Skeletal muscle tissue (tissue), 4 donors: ENCODE results near the gene SCRN2. TPM values are rescaled to one million over a fixed set of nuclear protein-coding genes. Genes with fewer than 3 reads are reported as not detected.

Experiments used
- H3K27ac ChIP-seq: one replicate; pipeline ENCODE4 v1.7.0; 2013; ENCODE audit warnings: mild to moderate bottlenecking, low read depth, low read length, inconsistent platforms
- H3K27me3 ChIP-seq, 3 donors: one replicate each; pipeline ENCODE4 v1.7.0; 2013; ENCODE audit warnings: low read length in 3 of 3; ENCODE audit not compliant: control insufficient read depth in 3 of 3, insufficient read depth in 3 of 3
- H3K36me3 ChIP-seq, 3 donors: one replicate each; pipeline ENCODE4 v1.7.0; 2013; ENCODE audit warnings: low read length in 3 of 3; ENCODE audit not compliant: control insufficient read depth in 3 of 3, insufficient read depth in 3 of 3
- H3K4me1 ChIP-seq, 3 donors: one replicate each; pipeline ENCODE4 v1.7.0; 2013; ENCODE audit warnings: low read length in 3 of 3, mild to moderate bottlenecking in 3 of 3; ENCODE audit not compliant: control insufficient read depth in 3 of 3, insufficient read depth in 3 of 3
- H3K4me3 ChIP-seq, 3 donors: one replicate each; pipeline ENCODE4 v1.7.0; 2013; ENCODE audit warnings: low read length in 3 of 3
- H3K9ac ChIP-seq, 3 donors: one replicate each; pipeline ENCODE4 v1.7.0; 2013; ENCODE audit warnings: low read length in 3 of 3, mild to moderate bottlenecking in 3 of 3, moderate library complexity in 2 of 3, low read depth in 1 of 3
- H3K9me3 ChIP-seq, 3 donors: one replicate each; pipeline ENCODE4 v1.7.0; 2013; ENCODE audit warnings: low read length in 3 of 3; ENCODE audit not compliant: control insufficient read depth in 3 of 3
- total RNA-seq: library from RNA; depleted of rRNA; stranded (reverse); fragments of >200 nt; gene quantifications from one replicate; pipeline ENCODE4 v1.2.3, GENCODE V29; 2014
- donor health status: Osteomylitis.

The SCRN2 gene
- total RNA-seq, 1 donor from 2014 or later: 29.2 TPM

DNA sequence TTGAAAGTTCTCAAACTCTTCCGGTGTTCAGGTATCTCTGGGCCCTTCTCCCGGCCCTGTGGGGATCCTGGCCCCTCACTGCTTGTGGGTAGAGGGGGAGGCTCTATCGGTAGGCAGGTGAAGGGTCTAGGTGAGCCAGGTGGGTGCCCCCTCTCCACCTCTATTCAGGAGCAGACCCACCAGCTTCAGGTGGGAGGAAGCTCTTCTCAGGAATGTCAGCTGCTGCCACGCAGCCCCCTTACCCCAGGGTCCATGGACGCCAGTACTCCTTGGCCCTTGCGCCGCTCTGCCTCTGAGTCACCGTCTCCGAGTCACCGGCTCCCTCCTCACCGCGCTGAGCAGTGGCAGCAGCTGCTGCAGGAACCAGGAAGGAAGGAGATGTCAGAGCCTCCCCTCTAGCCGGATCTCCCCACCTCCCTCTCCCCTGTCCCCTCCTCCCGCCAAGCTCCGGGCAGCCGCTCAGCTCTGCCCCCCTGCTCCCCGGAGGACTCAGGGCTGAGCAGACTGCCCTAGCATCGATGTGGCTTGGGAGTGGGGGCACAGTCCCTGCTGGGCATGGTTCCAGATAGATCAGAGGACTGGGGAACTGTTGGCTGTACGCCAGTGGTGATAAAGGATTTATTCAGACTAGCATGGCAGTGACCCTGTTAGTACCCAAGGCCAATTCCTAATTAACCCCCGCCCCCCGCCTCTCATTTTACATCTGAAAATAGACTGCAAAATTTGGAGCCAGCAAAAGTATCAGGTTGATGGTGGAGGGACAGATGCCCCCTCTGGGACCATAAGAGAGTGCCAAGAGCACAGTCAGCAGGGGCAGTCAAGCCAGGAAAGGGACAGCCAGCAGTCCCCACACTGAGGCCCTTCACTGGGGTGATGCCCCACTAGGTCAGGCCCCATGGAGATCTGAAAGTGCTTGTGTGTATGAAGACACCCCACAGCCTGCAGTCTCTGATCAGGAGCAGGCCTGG, 19.4 kb downstream of the SCRN2 start, which contains the start of gene OSBPL7:
Gene OSBPL7, minus strand, starts transcription at position 371 of the 968 bp plus-strand sequence. CDS start 1,516 bp downstream, outside the sequence.
- H3K9ac ChIP-seq: peak within 1 kb of the TSS; percentile 81 to 97 (median 88)
- no peaks in the 10 kb centered on the region for H3K27me3 ChIP-seq
- no peaks in the 10 kb centered on the region for H3K9me3 ChIP-seq
- peaks cover 27 to 53% (median 31%) of the 10 kb centered on the region in 3 donors for H3K4me1 ChIP-seq
- H3K36me3 ChIP-seq: peaks cover 44 to 57% (median 54%) of the 10 kb centered on the region in 3 donors
- H3K27ac ChIP-seq: peak within 1 kb of the TSS; percentile 89
- peak within 1 kb of the TSS; percentile 89 to 90 (median 90) for H3K4me3 ChIP-seq

DNA sequence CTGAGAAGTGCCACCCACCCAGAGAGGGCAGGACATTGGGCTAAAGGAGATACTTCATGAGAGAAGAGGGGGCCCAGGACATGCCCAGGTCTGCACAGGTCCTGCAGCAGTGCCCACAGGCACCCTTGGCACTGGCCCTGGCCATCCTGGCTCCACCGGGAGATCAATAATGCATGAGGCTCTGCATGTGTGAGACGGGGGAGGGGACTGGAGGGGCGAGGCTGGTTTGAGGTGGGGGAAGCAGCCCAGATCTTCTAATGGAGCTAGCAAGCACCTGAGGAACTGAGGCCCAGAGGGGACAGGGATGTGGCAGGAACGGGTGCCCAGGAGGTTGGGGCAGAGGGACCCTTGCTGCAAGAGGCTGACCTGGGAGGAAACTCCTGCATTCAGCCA, 20.0 kb downstream of the SCRN2 start:
- H3K9ac ChIP-seq: peak overlapping the region; percentile 81 to 97 (median 88)
- peaks cover 27 to 53% (median 31%) of the 10 kb centered on the region in 3 donors for H3K4me1 ChIP-seq
- peak overlapping the region; percentile 89 to 90 (median 90) for H3K4me3 ChIP-seq
- H3K27me3 ChIP-seq: no peaks in the 10 kb centered on the region
- H3K36me3 ChIP-seq: peaks cover 44 to 57% (median 54%) of the 10 kb centered on the region in 3 donors
- H3K9me3 ChIP-seq: no peaks in the 10 kb centered on the region
- peak overlapping the region; percentile 89 for H3K27ac ChIP-seq

DNA sequence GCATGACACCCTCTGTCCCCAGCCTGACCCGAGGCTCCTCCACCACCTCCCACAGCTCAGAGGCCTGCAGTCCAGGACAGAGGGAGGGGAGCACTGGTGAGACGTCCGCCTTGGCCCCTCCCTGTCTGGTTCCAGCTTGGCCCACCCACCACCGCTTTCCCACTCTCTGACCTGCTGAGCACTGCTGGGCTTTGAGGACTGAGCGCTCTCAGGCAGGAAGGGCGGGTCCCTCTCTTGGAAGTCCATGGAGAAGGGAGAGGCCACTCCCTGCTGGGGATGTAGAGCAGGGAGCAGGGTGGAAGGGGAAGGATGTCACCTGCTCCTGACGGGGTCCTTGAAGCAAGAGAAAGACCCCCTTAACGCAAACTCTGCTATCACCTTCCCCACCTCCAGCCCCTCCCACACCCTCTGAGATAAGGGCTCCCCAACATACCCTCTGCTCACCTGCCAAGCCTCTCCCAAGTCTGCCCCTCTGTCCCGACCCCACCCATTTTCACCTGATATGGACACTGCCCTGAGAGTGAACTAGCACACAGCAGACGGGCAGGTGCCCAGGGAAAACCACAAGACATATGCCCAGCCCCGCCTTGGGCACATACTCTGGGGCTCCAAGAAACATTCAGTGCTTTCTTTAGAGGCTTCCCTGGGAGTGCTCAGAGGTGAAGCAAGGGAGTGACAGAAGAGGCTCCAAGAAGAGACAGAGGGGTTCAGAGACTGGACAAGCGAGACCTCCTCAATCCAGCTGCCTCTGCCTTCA, 20.9 kb downstream of the SCRN2 start:
- Histone ChIP-seq H3K27ac (peak overlapping the region; percentile 89), H3K4me3 (peak overlapping the region; percentile 89 to 90 (median 90)), H3K4me1 (peaks cover 27 to 57% (median 31%) of the 10 kb centered on the region in 3 donors), H3K9me3 (no peaks in the 10 kb centered on the region), H3K27me3 (no peaks in the 10 kb centered on the region), H3K36me3 (peaks cover 46 to 61% (median 56%) of the 10 kb centered on the region in 3 donors), H3K9ac (peak overlapping the region; percentile 81 to 97 (median 88))

DNA sequence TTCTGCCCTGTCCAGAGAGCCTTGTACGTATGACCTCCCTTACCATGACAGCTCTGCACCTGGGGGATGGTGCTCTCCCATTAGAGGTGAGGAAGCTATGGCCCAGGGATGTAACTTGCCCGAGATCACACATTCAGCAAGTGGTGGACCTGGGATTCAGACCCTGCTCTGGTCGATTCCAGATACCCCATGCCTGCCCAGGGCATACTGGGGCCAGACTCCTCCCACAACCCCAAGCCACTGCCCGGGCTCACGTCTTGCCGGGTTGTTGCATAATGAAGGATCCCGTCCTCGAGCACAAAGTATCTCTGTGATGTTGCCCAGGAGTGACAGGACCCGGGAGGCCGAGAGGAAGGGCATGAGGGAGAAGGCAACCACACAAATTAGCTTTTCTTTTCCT, 21.6 kb downstream of the SCRN2 start:
- no peaks in the 10 kb centered on the region for H3K27me3 ChIP-seq
- no peak overlapping the region for H3K4me3 ChIP-seq
- H3K36me3 ChIP-seq: peaks cover 50 to 66% (median 63%) of the 10 kb centered on the region in 3 donors
- H3K4me1 ChIP-seq: peaks cover 27 to 60% (median 31%) of the 10 kb centered on the region in 3 donors
- no peak overlapping the region for H3K9ac ChIP-seq
- H3K27ac ChIP-seq: no peak overlapping the region
- no peaks in the 10 kb centered on the region for H3K9me3 ChIP-seq

DNA sequence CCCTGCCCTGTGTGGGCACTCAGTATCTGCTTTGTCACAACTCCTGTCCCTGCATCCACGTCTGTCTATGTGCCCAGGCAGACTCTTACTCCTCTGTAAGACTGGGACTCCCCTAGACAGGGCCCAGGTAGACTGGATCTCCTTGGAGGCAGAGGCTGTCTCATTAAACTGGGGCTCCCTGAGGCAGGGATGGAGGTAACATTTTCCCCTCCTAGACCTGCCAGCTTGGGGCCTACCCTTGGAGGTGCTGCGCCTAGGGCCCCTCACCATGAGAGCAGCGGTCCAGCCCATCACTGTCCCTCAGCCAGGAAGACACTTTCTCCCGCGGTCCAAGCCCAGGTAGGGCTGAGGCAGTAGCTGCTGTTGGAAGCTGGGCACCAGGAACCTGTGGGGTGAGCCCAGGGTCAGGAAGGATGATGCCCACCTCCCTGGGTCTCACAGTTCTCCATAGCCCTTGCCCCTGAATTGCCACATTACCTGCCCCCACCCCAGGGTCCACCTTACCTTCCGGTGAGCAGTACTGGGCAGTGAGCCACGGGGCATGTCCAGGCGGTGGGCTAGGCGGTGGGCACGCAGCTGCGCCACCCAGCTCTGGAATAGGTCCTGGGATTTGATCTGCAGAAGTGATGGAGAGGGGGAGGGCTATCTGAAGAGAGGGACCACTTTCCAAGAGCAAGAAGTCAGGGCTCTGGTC, 22.9 kb downstream of the SCRN2 start:
- Histone ChIP-seq H3K27me3 (no peaks in the 10 kb centered on the region), H3K36me3 (peaks cover 43 to 66% (median 63%) of the 10 kb centered on the region in 3 donors)

DNA sequence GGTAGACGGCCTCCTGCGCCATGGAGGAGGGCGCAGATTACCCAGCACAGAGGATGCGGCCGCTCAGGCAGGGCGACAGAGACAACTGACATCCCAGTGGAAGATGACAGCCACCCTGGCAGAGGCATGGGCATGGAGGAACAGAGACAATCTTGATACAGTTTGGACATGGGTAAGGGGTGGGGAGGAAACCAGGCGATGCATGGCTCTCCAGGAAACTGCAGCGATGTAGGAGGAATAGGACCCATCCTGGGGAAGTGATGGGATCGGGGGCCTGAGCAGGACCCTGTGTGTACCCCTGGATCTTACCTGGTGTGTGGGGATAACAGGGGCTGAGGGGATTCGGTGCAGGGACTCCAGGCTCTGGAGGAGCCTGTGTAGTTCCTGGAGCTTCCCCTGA, 24.1 kb downstream of the SCRN2 start:
- peaks cover 18 to 60% (median 25%) of the 10 kb centered on the region in 3 donors for H3K4me1 ChIP-seq
- H3K9me3 ChIP-seq: no peaks in the 10 kb centered on the region
- no peaks in the 10 kb centered on the region for H3K27me3 ChIP-seq
- peaks cover 50 to 74% (median 73%) of the 10 kb centered on the region in 3 donors for H3K36me3 ChIP-seq
- H3K4me3 ChIP-seq: no peak overlapping the region
- H3K27ac ChIP-seq: no peak overlapping the region
- H3K9ac ChIP-seq: no peak overlapping the region

More for the DNA sequence above, 22.9 kb downstream of the SCRN2 start:
- H3K9ac ChIP-seq: no peak overlapping the region
- H3K4me1 ChIP-seq: peaks cover 27 to 63% (median 30%) of the 10 kb centered on the region in 3 donors
- no peak overlapping the region for H3K27ac ChIP-seq
- no peaks in the 10 kb centered on the region for H3K9me3 ChIP-seq
- no peak overlapping the region for H3K4me3 ChIP-seq

DNA sequence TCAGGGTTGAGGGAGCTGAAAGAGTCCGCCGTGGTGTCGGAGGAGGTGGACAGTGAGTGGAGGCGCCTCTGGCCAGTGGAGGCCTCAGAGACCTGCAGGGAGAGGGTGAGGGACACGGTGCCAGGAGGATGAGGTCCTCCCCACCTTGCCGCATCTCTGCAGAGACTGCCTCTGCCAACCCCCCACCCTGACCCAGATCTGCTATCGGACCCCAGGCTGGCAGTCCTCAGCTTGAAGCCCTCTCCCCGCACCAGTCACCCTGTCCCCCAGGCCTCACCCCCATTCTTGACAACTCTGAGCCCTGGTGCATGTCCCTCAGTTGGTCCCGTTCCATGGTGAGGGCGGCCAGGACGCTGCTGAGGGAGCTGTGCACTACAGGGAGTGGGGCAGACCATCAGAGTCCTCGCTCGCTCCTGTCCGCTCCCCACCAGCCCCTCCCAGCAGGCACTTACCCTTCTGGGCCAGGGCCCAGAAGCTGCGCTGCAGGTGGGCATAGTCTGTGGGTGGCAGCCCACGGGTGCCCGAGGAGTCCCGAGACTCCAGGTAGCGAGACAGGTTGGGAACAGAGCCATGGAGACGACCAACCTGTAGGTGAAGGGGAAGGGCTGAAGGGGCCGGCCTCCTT, 24.9 kb downstream of the SCRN2 start:
- no peak overlapping the region for H3K27ac ChIP-seq
- H3K36me3 ChIP-seq: peaks cover 53 to 79% (median 78%) of the 10 kb centered on the region in 3 donors
- H3K4me1 ChIP-seq: peaks cover 13 to 59% (median 25%) of the 10 kb centered on the region in 3 donors
- no peaks in the 10 kb centered on the region for H3K27me3 ChIP-seq
- no peak overlapping the region for H3K4me3 ChIP-seq
- H3K9ac ChIP-seq: no peak overlapping the region
- no peaks in the 10 kb centered on the region for H3K9me3 ChIP-seq

DNA sequence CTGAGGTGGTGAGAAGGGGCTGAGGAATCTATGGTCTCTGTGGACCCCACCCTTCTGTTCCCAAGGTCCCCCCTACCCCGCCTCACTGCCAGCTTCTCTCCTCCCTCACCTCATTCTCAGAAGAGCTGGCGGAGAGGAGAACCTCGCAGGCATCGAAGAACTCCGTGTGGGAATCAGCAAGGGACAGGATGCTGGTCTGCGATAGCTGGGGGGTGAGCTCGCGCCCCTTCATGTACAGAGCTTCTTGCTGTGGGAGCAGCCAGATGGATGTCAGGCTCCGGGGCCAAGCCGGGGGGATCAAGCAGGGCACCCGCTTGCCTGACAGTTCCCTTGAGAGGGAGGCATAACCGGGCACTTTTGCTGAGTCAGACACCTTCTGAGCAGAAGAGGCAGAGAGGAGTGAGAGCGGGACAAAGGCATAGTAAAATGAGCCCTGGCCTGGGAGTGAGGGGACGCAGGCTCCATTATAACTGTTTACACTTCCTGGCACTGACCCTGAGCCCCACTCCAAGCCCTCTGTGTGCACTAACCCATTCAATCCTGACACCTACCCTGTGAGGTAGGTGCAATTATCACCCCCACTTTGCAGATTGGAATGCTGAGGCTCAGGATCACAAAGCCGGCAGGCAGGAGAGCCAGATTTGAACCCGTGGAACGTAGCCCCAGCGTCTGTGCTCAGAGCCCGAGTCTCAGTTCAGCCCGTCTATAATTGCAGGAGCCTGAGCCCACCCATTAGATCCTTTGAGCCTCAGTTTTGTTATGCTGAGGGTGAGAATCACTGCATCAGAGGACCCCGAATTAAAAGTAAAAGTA, 25.8 kb downstream of the SCRN2 start:
- H3K27ac ChIP-seq: no peak overlapping the region
- no peaks in the 10 kb centered on the region for H3K27me3 ChIP-seq
- no peak overlapping the region for H3K4me3 ChIP-seq
- no peak overlapping the region for H3K9ac ChIP-seq
- no peaks in the 10 kb centered on the region for H3K9me3 ChIP-seq
- peaks cover 4 to 58% (median 16%) of the 10 kb centered on the region in 3 donors for H3K4me1 ChIP-seq
- peaks cover 57 to 84% (median 79%) of the 10 kb centered on the region in 3 donors for H3K36me3 ChIP-seq
